SW 1271 (cell line): ENCODE data around the gene SERTAD1.
"Not testable (repeated sequence)": the region's sequence is repeated elsewhere in the genome, so short reads cannot be mapped to it uniquely, and the experiment has no call there.

Experiments
- DNase-seq, 2 experiments: peaks; one replicate each; lab custom pipeline; 2025; lab: John Stamatoyannopoulos, UW

Gene SERTAD1

DNA sequence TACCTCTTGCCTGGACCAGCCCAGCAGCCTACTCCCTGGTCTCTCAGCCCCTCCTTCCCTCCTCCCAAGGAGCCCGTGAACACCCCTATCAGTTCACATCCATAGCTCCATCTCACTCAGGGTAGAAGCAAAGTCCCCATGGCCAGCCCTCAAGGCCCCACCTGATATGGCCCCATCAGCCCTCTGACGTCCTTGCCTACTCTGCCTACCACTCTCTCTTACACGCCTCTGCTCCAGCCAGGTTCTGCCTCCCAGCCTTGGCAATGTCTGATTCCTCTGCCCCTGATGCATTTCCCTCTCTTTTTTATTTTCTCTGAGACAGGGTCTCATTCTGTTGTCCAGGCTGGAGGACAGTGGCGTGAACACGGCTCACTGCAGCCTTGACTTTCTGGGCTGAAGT lies 26.2 kb upstream of the SERTAD1 start:
- DNase-seq = no peak

DNA sequence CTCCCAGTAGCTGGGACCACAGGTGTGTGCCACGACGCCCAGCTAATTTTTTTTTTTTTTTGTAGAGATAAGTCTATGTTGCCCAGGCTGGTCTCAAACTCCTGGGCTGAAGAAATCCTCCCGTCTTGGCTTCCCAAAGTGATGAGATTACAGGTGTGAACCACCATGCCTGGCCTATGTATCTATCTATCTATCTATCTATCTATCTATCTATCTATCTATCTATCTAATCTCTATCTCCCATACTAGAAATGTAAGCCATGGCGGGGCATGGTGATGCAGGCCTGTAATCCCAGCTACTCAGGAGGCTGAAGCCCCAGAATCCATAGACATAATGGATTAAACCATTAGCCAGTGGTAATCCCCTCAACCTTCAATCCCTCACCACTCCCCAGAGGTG lies 24.9 kb upstream of the SERTAD1 start:
- DNase-seq = no peak

DNA sequence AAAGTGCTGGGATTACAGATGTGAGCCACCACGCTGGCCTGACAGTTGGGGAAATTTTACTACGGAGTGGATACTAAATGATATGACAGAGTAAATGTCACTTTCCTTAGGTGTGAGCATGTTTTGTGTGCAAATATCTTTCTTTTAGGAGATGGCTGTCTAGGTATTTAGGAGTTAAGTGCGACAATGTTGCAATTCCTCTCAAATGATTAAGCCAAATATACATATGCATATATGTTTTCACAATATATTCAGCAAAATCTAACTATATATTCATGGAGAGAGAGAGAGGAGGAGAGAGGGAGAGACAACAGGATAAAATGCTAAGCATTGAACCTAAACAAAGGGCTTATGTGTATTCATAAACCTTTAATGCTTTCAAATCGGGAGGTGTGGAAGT lies 23.7 kb upstream of the SERTAD1 start:
- DNase-seq = no peak

DNA sequence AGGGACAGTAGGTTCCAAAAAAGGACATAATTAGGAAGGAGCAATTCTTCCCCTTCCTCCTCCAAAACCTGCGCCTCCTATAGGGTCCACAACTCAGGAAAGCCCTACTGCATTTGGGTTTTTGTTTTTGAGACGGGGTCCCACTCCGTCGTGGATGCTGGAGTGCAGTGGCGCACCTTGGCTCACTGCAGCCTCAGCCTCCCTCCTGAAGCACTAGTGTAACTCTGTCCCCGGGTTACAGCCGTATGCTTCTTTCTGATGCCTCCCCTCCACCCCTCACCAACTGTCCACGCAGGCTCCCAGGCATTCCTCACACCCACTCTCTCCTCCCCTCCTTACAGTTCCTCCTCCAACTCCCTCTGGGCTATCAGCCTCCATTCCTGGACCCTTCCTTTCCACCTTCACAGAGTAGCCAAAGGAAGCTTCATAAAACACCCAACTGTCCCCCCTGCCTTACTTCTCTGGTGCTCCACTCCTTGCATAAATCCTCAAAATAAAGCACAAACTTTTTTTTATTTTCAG lies 20.5 kb upstream of the SERTAD1 start:
- no peak for DNase-seq

DNA sequence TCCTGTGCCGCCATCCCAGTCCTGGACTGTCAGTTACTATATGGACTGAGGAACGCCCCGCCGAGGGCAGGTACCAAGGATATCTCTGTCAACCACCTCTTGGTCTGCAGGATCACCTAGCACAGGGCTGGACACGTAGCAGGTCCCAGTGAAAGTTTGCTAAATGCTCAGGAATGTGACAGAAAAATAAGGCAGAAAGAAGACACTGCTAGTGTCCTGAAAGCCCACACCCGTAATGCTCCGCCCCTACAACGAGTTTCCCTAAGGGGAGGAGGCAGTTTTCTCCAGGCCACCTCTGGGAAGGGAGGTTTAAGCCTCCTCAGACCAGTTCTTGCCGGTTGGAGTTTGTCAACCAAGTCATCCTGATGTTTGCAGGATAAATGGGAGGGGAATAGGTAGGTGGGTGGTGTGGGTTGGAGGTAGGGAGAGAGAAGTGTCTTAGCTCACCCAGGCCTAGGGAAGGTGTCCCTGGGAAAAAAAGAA lies 20.0 kb upstream of the SERTAD1 start:
- DNase-seq = no peak

DNA sequence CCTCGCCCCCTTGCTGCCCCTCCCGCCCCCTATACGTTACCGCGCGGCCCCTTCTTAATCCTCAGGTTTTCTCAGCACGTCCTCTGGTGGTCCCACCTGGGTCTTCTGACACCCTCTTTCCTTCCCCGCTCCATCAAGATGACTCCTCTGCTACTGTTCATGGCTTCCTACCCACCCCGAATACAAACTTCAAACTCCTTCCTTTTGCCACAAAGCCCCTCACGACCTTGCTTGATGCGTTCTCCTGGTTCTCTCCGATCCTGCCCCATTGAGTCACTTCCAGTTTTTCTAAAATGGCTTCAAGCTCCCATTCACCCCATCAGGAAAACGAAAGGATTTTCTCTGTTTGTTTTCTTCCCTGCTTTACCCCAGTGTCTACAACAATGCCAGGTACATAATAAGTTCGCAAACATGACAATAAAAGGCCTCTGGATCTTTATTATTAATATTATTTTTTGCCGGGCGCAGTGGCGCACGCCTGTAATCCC lies 19.1 kb upstream of the SERTAD1 start:
- DNase-seq = no peak

DNA sequence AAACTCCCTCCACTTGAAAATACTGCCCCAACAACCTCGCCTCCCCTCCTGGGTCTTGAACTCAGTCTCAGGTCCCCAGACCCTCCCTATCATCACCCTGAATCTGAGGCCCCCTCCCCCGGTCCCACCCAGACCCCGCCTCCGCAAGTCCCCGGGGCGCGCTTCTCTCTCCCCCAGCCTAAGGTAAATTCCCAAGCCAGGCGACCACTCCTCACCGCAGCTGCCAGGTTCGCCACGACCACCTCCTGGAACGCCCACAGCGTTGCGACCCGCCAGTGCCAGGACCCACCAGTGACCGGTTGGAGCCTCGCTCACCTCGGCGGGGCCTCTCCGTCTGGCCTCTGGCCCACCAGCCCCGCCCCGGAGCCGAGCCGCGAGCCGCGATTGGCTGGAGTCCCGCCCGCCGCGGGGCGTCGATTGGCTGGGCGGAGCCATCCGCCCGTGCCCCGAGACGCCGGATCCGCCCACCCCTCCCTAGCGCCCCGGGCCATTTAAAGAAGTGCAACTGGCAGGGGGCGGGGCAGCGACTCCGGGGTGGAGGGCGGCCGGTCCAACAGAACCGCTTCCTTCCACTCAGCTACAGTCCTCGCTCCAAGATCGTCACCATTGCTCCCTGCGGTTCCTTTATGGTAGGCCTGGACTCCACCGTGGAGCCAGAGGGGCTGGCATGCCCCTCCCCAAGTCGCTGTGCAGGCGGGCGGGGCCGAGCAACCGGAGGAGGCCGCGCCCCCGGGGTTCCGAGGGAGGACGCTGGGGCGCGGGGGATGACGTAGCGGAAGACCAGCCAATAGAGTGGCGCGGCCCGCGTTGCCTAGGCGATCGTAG lies 18.4 kb upstream of the SERTAD1 start, which contains the start of gene SERTAD3:
Gene SERTAD3 (minus strand): TSS at position 336 of the 825 bp plus-strand sequence. CDS start 2,255 bp downstream, outside the sequence.
- peak; percentile 76 to 93 for DNase-seq

DNA sequence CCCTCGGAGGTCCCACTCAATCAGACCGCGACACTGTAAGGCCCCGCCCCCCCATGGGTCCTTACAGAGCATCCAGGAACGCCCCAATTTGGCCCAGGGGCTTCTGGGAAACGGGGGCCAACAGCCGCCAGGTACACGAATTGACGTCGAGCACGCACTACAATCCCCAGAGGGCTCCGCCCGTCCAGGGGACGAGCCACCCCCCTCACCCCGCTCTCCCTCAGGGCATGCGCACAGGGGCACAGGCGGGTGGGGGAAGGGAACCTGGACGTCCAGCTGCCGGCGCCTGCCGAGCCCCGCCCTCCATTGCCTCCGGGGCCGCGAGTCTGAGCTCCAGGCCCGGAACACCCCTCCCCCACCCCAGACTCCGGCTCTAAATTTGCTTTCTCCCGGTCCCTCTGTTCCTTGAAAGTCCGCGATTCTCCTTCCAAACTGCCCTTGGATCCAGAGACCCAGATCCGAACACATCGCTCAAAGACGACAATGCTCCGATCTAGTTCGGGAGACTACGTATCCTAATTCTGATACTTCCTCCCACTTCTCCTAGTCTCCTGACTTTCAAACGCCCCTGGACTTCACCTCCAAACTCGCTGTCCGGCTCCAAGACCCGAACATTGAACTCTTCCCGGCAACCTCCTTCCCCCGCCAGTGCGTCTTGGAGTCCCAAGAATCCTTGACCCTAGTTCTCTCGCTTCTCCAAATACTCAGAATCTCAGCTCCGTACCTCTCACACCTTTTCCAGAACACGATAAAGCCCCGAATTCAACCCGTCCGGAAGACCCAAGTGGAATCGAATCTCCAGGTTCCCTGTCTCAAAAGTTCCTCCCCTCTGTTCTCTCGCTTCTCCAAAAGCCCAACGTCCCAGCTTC lies 17.6 kb upstream of the SERTAD1 start:
- peak; percentile 95 to 96 for DNase-seq

DNA sequence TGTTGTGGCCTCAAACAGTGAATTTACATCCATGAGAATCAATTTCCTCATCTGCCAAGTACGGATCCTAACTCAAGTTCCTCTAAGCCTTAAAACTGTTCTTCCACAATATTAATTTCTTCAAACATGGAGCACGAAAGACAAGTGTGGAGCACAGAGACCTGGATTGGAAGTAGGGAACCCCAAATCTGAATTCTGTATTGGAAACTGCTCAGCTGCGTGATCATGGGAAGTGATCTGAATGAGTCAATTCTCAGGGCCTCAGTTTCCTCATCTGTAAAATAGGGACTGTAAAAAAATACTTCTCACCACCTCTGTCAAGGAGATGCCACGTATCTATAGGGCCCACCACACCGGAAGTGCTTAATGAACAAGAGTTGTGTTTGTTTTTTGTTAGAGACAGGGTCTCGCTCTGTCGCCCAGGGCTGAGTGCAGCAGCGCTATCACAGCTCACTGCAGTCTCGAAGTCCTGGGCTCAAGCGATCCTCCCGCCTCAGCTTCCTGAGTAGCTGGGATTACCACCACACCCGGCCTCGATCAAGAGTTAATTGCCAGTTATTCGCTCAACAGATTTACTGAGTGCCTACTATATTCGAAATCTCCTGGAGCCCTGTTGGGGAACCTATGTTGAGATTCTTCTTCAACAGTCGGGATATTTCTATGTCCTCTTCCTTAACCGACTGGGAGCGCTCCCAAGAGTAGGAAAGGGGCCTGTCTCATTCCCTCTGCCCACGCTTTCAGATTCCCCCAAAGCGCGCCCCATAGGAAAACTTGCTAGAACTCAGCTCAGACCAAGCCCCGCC lies 16.7 kb upstream of the SERTAD1 start:
- DNase-seq = no peak

DNA sequence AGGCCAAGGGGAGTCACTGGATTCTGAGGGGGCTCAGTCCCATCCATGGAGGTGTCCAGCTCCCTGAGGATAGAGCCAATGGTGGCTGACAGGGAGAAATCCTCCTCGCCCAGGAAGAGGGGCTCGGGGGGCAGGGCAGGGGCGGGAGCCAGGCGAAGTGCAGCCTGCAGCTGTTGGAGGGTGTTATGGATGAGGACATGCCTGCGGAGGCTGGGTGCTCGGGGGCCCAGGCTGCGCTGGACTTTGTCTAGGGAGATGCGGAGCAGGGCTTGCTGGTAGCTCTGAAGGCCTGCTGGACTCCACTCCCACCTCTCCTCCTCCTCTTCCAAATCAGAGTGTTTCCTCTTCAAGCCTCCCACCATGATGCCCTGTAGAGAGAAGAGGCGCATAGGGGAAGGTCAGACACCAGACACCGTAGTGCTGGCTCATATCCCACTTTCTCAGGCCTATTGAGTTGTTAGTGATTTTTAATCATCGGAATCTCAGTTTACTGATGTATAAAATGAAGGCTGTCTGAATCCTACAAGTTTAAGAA lies 16.0 kb upstream of the SERTAD1 start:
- DNase-seq = no peak

DNA sequence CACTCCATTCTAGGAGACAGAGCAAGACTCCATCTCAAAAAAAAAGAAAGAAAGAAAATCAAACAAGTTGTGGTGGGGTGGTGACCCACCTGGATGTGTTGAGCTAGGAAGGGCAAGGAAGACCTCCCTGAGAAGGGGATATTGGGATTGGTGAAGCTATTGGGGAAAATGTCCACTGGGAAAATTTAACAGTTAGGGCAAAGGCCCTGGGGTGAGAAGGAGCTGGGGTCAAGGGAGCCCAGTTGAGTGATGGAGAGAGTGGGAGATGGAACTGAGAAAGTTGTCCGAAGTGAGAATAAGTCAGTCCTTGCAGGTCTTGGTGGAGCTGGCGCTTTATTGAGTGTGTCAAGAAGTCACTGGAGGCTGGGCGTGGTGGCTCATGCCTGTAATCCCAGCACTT lies 12.5 kb upstream of the SERTAD1 start:
- DNase-seq = no peak

DNA sequence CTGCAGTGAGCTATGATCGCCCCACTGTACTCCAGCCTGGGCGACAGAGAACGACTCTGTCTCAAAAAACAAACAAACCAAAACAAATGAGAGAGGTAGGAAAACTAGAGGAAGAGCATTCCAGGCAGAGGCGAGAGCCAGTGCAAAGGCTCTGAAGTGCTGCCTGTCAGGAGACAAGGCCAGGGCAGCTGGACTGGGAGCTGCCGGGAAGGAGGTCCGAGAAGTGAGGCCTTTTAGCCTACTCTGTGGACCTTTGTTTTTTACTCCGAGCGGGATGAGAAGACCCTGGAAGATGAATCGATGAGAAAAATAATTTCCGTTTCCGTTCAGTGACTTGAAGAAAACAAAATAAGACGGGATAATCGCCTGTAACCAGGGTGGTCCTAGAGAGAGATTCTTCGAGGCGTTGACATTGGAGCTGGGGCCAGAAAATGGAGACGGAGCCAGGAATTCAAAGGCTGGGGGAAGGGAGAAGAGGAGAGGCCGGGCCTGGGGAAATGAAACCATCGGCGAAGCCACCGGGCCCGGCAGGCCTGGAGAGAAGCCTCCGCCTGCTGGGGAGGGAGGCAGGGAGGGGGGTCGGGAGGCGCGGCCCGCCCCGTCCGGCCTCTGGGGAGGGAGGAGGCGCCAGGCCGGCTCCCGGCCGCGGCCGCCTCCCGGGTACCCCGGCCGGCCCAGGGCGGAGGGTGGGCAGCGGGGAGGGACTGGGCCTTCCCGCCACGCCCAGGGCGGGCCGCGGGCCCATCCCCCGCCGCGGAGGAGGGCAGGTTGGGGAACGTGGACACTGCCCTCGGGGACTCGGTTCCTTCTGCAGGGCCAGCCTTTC lies 7.8 kb upstream of the SERTAD1 start:
- peak; percentile 69 to 74 for DNase-seq

DNA sequence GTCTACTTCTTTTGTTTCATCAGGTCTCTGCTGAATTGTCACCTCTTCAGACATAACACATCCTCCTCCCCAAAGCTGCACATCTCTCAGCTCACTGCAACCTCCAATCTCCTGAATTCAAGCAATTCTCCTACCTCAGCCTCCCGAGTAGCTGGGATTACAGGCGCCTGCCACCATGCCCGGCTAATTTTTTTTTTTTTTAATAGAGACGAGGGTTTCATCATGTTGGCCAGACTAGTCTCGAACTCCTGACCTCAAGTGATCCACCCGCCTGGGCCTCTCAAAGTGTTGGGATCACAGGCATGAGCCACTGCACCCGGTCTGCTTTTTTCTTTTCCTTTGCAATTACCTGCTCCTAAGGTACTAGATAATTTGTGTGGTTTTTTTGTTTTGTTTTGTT lies 7.0 kb upstream of the SERTAD1 start:
- not testable (repeated sequence) for DNase-seq

DNA sequence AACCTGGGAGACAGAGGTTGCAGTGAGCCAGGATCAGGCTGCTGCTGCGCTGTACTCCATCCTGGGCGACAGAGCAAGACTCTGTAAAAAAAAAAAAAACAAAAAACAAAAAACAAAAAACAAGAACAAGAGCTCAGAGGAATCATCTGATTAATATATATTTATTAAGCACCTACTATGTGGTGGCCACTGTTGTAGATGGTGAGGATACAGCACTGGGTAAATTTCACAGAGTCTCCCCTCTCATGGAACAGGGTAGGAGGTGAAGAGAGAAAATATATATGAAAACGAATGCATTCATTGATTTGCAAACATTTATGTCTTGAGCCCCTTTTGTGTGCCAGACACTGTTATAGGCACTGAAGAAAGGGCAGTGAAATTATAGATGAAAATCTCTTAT lies 5.9 kb upstream of the SERTAD1 start:
- DNase-seq = no peak

DNA sequence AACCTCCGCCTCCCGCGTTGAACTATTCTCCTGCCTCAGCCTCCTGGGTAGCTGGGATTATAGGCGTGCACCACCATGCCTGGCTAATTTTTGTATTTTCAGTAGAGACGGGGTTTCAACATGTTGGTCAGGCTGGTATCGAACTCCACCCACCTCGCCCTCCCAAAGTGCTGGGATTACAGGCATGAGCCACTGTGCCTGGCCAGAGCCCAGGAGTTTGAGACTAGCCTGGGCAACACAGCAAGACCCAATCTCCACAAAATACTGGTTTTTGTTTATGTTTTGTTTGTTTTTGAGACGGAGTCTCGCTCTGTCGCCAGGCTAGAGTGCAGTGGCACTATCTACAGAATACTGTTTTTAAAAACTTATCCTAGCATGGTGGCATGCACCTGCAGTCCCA lies 4.5 kb upstream of the SERTAD1 start:
- not testable (repeated sequence) for DNase-seq

DNA sequence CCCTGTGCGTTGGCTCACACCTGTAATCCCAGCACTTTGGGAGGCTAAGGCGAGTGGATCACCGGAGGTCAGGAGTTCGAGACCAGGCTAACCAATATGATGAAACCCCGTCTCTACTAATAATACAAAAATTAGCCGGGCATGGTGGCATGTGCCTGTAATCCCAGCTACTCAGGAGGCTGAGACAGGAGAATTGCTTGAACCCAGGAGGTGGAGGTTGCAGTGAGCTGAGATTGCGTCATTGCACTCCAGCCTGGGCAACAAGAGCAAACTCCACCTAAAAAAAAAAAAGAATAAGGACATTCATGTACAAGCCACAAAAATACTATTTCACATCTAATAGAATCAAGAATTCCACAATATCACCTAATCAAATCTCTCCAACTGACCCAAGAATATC lies 2.4 kb upstream of the SERTAD1 start:
- DNase-seq = not testable (repeated sequence)

DNA sequence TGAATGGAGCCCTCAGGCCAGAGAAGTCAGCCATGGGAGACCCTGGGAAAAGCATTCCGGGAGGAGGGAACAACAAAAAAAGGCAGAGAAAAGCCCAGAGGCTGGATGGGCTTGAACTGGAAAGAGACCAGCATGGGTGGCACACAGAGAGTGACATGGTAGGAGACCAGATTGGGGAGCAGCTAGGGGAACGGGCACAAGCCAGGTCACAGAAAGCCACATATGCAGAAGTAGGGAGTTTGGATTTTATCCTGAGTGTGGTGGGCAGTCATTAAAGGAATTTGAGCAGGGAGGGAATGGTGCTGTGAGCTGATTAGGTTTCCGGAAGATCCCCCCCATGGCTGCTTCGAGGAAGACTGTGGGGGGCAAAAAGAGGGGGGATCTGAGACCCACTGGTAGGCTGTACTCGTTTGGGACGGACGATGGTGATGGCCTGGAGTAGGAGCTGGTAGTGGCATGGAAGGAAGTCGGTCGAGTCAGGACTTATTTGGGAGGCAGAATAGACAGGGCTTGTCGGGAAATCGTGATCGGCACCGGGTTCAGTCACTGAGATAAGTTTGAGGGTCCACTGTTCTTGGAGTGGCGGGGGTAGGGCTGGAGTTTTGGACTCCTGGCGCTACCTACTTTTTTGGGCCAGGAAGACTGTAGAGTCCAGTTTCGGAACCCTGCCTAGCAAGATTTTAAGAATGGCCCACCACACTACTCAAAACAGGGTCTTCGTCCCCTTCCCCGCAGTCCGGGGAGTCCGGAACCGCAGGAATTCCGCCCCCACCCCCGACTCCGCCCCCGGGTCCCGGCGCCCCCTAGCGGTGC lies 949 bp downstream of the SERTAD1 start:
- DNase-seq = peak in 1 of 2 experiments; percentile 36

DNA sequence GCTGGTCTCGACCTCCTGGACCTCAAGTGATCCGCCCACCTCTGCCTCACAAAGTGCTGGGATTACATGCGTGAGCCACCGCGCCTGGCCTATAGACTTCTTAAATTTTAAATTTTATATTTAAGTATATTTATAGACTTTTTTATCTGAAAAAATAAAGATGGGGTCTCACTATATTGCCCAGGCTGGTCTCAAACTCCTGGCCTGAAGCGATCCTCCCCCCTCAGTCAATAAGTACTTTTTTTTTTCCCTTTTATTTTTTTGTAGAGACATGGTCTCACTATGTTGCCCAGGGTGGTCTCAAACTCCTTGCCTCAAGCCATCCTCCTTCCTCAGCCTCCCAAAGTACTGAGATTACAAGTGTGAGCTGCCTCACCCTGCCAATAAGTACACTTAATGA lies 1.9 kb downstream of the SERTAD1 start:
- DNase-seq = no peak

DNA sequence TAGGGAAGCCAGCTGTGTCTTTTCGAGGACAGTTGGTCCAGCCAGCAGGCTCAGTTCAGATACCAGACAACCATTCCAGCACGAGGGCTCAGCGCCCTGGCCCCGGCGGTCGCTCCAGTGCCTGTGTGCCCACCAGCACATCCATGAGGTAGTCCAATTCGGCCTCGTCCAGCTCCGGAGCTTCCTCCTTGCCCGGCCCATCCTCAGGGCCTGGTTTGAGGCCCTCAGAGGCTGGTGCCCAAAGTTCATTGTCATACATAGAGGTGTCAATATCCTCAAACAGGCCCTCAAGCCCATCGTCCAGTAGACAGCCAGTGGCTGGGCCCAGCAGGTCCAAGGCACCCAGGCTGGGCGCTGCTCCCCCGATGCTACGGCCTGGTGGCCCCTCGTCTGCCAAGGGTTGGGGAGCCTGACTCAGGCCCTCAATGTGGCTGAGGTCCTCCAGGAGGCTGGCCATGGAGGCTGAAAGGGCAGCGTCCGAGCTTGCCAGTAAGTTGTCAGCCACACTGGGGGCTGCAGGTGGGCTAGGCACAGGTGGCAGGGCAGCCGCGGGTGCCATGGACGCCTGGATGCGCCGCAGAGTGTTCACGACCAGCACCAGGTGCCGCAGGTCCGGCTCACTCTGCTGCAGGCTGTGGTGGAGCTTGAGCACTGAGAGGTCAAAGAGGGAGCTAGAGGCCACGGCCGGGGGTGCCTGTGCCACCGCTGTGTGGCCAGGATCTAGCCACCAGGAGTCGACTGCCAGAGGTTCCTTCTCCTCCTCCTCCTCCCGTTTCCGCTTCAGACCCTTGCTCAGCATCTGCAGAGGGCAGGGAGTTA lies 2.8 kb downstream of the SERTAD1 start:
- no peak for DNase-seq
